H1 (cell line): ENCODE measurements around the gene AOPEP. TPM values are rescaled to one million over a fixed set of nuclear protein-coding genes. Genes with fewer than 3 reads are reported as not detected.

ENCODE experiments used
- CTCF ChIA-PET: fragments of 300-600 bp; sonication (Branson Sonifier 250); formaldehyde crosslinking; loops from one replicate; lab custom pipeline; 2021; ENCODE audit not compliant: partially characterized antibody; lab: Charles Lee
- POLR2A ChIA-PET: fragments of 300-600 bp; sonication (Branson Sonifier 250); formaldehyde crosslinking; loops from one replicate; lab custom pipeline; 2021; ENCODE audit warnings: inconsistent platforms; ENCODE audit not compliant: partially characterized antibody; lab: Charles Lee
- DNase-seq, 2 experiments: peaks; one replicate each; pipeline versions ENCODE4 v3.0.0 to v3.0.0-alpha.2; 2010 to 2022; ENCODE audit warnings: low spot score in 2 of 2, low read depth in 1 of 2, mixed read lengths in 1 of 2
- FAIRE-seq: peaks from 2 replicates; lab custom pipeline; 2011; peaks lifted over from hg19 to GRCh38; lab: Jason Lieb, UNC
- H2AFZ ChIP-seq: 2 replicates; pipeline ENCODE4 v1.8.1; 2012; ENCODE audit warnings: low read length, inconsistent platforms
- H2AK5ac ChIP-seq: 2 replicates; pipeline ENCODE4 v1.6.1; 2013; ENCODE audit warnings: low read depth, low read length
- H2BK120ac ChIP-seq: replicated peaks from 2 replicates; pipeline ENCODE3; 2013; ENCODE audit warnings: low read depth, low read length, inconsistent platforms
- H2BK12ac ChIP-seq: 2 replicates; pipeline ENCODE4 v1.6.1; 2013; ENCODE audit warnings: low read depth, low read length
- H2BK15ac ChIP-seq: 2 replicates; pipeline ENCODE4 v1.6.1; 2013; ENCODE audit warnings: low read length
- H2BK20ac ChIP-seq: 2 replicates; pipeline ENCODE4 v1.6.1; 2013; ENCODE audit warnings: low read length
- H2BK5ac ChIP-seq: 2 replicates; pipeline ENCODE4 v1.6.1; 2013; ENCODE audit warnings: low read depth, low read length
- H3K14ac ChIP-seq: 2 replicates; pipeline ENCODE4 v1.6.1; 2013; ENCODE audit warnings: inconsistent platforms; ENCODE audit not compliant: insufficient read length
- H3K18ac ChIP-seq: 2 replicates; pipeline ENCODE4 v1.6.1; 2013; ENCODE audit warnings: low read length; ENCODE audit errors: extremely low read depth
- H3K23ac ChIP-seq: 2 replicates; pipeline ENCODE4 v1.6.1; 2013; ENCODE audit warnings: inconsistent platforms; ENCODE audit not compliant: insufficient read length
- H3K23me2 ChIP-seq: 2 replicates; pipeline ENCODE4 v1.6.1; 2013; ENCODE audit warnings: low read depth, low read length
- H3K27ac ChIP-seq: 2 replicates; pipeline ENCODE4 v1.6.1; 2011; ENCODE audit warnings: low read depth, low read length, inconsistent platforms
- H3K27me3 ChIP-seq, 4 experiments: replicated peaks in 1 of 4; 1 replicate in 1 of 4; 2 replicates in 3 of 4; pipeline versions ENCODE4 v1.6.1 to v1.8.1; 2011 to 2013; ENCODE audit warnings: low read length in 3 of 4, mild to moderate bottlenecking in 3 of 4, inconsistent platforms in 2 of 4, mixed read lengths in 2 of 4, moderate library complexity in 1 of 4; ENCODE audit not compliant: control insufficient read depth in 3 of 4, insufficient read depth in 3 of 4; ENCODE audit errors: extremely low read depth in 1 of 4
- H3K36me3 ChIP-seq, 4 experiments: 2 replicates each; pipeline versions ENCODE4 v1.6.1 to v1.8.1; 2011 to 2013; ENCODE audit warnings: mild to moderate bottlenecking in 4 of 4, low read length in 3 of 4, moderate library complexity in 2 of 4, control low read depth in 1 of 4, inconsistent platforms in 1 of 4; ENCODE audit not compliant: insufficient read depth in 4 of 4, control insufficient read depth in 2 of 4
- H3K4ac ChIP-seq: replicated peaks from 2 replicates; pipeline ENCODE3; 2013; ENCODE audit warnings: low read length, low read depth, mixed read lengths, inconsistent platforms; ENCODE audit not compliant: insufficient read length
- H3K4me1 ChIP-seq, 4 experiments: replicated peaks in 1 of 4; 1 replicate in 1 of 4; 2 replicates in 3 of 4; pipeline versions ENCODE4 v1.6.1 to v1.8.1; 2011 to 2013; ENCODE audit warnings: low read length in 3 of 4, inconsistent platforms in 2 of 4, mixed read lengths in 1 of 4; ENCODE audit not compliant: insufficient read depth in 4 of 4, control insufficient read depth in 3 of 4
- H3K4me2 ChIP-seq, 2 experiments: 2 replicates each; pipeline versions ENCODE4 v1.6.1 to v1.8.1; 2011 to 2013; ENCODE audit warnings: low read depth in 2 of 2, low read length in 2 of 2, control low read depth in 1 of 2, inconsistent platforms in 1 of 2, mild to moderate bottlenecking in 1 of 2; ENCODE audit not compliant: insufficient read depth in 1 of 2
- H3K4me3 ChIP-seq, 4 experiments: fragments of 200-600, 300-600 bp in 1 of 4; sonication (generic), shearing (Covaris generic), sonication (Bioruptor Twin) in 1 of 4; 2 replicates each; pipeline versions ENCODE4 v1.5.1 to v1.8.1; 2011 to 2016; ENCODE audit warnings: low read length in 4 of 4, low read depth in 3 of 4, control low read depth in 2 of 4, inconsistent platforms in 2 of 4, mild to moderate bottlenecking in 2 of 4, mixed read lengths in 1 of 4, moderate library complexity in 1 of 4; ENCODE audit not compliant: insufficient read depth in 2 of 4; ENCODE audit errors: extremely low read depth in 1 of 4
- H3K56ac ChIP-seq: replicated peaks from 2 replicates; pipeline ENCODE3; 2013; ENCODE audit warnings: low read depth, mild to moderate bottlenecking, mixed read lengths, low read length, inconsistent platforms; ENCODE audit not compliant: insufficient read length
- H3K79me1 ChIP-seq: 2 replicates; pipeline ENCODE4 v1.6.1; 2013; ENCODE audit warnings: low read depth, low read length, control low read depth
- H3K79me2 ChIP-seq, 2 experiments: 2 replicates each; pipeline versions ENCODE4 v1.6.1 to v1.8.1; 2012 to 2013; ENCODE audit warnings: low read length in 2 of 2, mild to moderate bottlenecking in 2 of 2, inconsistent platforms in 1 of 2; ENCODE audit not compliant: insufficient read depth in 2 of 2, control insufficient read depth in 1 of 2
- H3K9ac ChIP-seq, 4 experiments: replicated peaks in 1 of 4; 1 replicate in 1 of 4; 2 replicates in 3 of 4; pipeline versions ENCODE4 v1.6.1 to v1.8.1; 2011 to 2013; ENCODE audit warnings: low read depth in 3 of 4, low read length in 3 of 4, control low read depth in 2 of 4, mild to moderate bottlenecking in 2 of 4, moderate library complexity in 2 of 4, inconsistent platforms in 1 of 4; ENCODE audit errors: extremely low read depth in 1 of 4
- H3K9me3 ChIP-seq, 2 experiments: 2 replicates each; pipeline versions ENCODE4 v1.6.1 to v1.8.1; 2012 to 2013; ENCODE audit warnings: mild to moderate bottlenecking in 2 of 2, moderate library complexity in 2 of 2, control low read depth in 1 of 2, inconsistent platforms in 1 of 2, low read depth in 1 of 2, low read length in 1 of 2, mixed read lengths in 1 of 2; ENCODE audit not compliant: insufficient read depth in 2 of 2
- H4K20me1 ChIP-seq, 2 experiments: replicated peaks in 1 of 2; 2 replicates each; pipeline versions ENCODE3 to v1.8.1; 2011 to 2013; ENCODE audit warnings: inconsistent platforms in 2 of 2, low read length in 2 of 2, mild to moderate bottlenecking in 1 of 2; ENCODE audit not compliant: insufficient read depth in 2 of 2, control insufficient read depth in 1 of 2
- H4K5ac ChIP-seq: 2 replicates; pipeline ENCODE4 v1.6.1; 2013; ENCODE audit warnings: low read length, low read depth, mixed read lengths, inconsistent platforms; ENCODE audit not compliant: insufficient read length
- H4K8ac ChIP-seq: 2 replicates; pipeline ENCODE4 v1.8.0; 2013; ENCODE audit warnings: mild to moderate bottlenecking, moderate library complexity, low read length, inconsistent platforms; ENCODE audit not compliant: insufficient read depth; ENCODE audit errors: extremely low read depth
- H4K91ac ChIP-seq: replicated peaks from 2 replicates; pipeline ENCODE3; 2013; ENCODE audit warnings: low read length, mixed read lengths, inconsistent platforms; ENCODE audit not compliant: insufficient read length
- EZH2 ChIP-seq: fragments of 200-600 bp; sonication (generic); IDR thresholded peaks from 2 replicates; pipeline ENCODE4 v1.7.1; 2012; ENCODE audit warnings: low read depth, mild to moderate bottlenecking, moderate library complexity, low read length, inconsistent platforms; ENCODE audit not compliant: severe bottlenecking
- GABPA ChIP-seq: IDR thresholded peaks from 2 replicates; pipeline ENCODE4 v1.6.1; 2011; ENCODE audit warnings: mild to moderate bottlenecking, low read length, moderate library complexity, borderline replicate concordance; ENCODE audit not compliant: insufficient read depth
- SRF ChIP-seq: IDR thresholded peaks from 2 replicates; pipeline ENCODE4 v1.6.1; 2011; ENCODE audit warnings: mild to moderate bottlenecking, low read depth, low read length, moderate library complexity
- TAF1 ChIP-seq: IDR thresholded peaks from 2 replicates; pipeline ENCODE4 v1.6.1; 2011; ENCODE audit warnings: mild to moderate bottlenecking, low read depth, low read length
- ZNF274 ChIP-seq: IDR thresholded peaks from 2 replicates; pipeline ENCODE4 v1.7.0; 2012; ENCODE audit warnings: low read length, borderline replicate concordance; ENCODE audit errors: extremely low read depth
- polyA plus RNA-seq, 7 experiments: library from polyadenylated mRNA; depleted of rRNA in 3 of 7; stranded (reverse) in 5 of 7; unstranded in 2 of 7; fragments of >200 nt in 5 of 7; fragments of 200-250 nt in 2 of 7; gene quantifications; 1 replicate in 5 of 7; 2 replicates in 1 of 7; 4 replicates in 1 of 7; pipeline versions ENCODE4 v1.2.1 to v1.2.3, GENCODE V29; 2011 to 2013; ENCODE audit warnings: missing spikeins in 2 of 7, mixed read lengths in 2 of 7
- total RNA-seq: library from RNA; stranded (reverse); fragmentation: NEBNext Ultra II Directional; extraction: Animal tissue kit (Norgen Biotek cat#: 25700); gene quantifications from 2 replicates; pipeline ENCODE4 v1.2.1, GENCODE V29; 2021

The AOPEP gene
- total and polyA plus RNA-seq, 2 of the 8 experiments (the other 6 are each of a cell fraction or from before 2014, with no cell fraction given) = 6.1 to 14.3 TPM

GRCh38 chr9:94801681-94802080 is 75.2 kb downstream of the AOPEP start:
- H3K27ac ChIP-seq = no peak overlapping the region
- H3K9ac ChIP-seq = no peak overlapping the region
- H2BK5ac ChIP-seq = no peak overlapping the region
- H3K4me1 ChIP-seq = no peaks in the 10 kb centered on the region
- no peak overlapping the region for H3K18ac ChIP-seq
- H3K79me2 ChIP-seq = no peaks in the 10 kb centered on the region
- H4K5ac ChIP-seq = no peak overlapping the region
- H3K23ac ChIP-seq = no peak overlapping the region
- H2AK5ac ChIP-seq = no peak overlapping the region
- no peak overlapping the region for H2BK120ac ChIP-seq
- ChIA-PET POLR2A (interaction anchor here (0.6 to 1.5 kb wide), 2 partner anchors 9 to 454 kb away, joined by 3 to 5 read pairs; no protein-coding TSS in a partner anchor), CTCF (interaction anchor here (1.0 kb wide), 2 partner anchors 133 to 243 kb away, joined by 3 read pairs; no protein-coding TSS in a partner anchor)
- no peaks in the 10 kb centered on the region for H3K27me3 ChIP-seq
- no peak overlapping the region for H3K4me3 ChIP-seq
- H4K20me1 ChIP-seq = peaks cover 0 to 3% of the 10 kb centered on the region in 2 experiments
- H2AFZ ChIP-seq = no peak overlapping the region
- H3K4me2 ChIP-seq = no peak overlapping the region
- no peak overlapping the region for H4K91ac ChIP-seq
- H3K79me1 ChIP-seq = no peaks in the 10 kb centered on the region; the same call in 1 of the 2 replicates
- no peak overlapping the region for H4K8ac ChIP-seq
- peaks cover 0 to 6% (median 0%) of the 10 kb centered on the region in 4 experiments; a peak in 1 of 8 replicates for H3K36me3 ChIP-seq
- no peak overlapping the region for H2BK20ac ChIP-seq
- TF ChIP-seq EZH2 (no peak), GABPA (no peak), ZNF274 (no peak), SRF (no peak), TAF1 (no peak)
- H3K4ac ChIP-seq = no peak overlapping the region
- no peak overlapping the region for H2BK12ac ChIP-seq
- FAIRE-seq (no peak), DNase-seq (no peak)
- no peak overlapping the region for H3K14ac ChIP-seq
- H3K9me3 ChIP-seq = no peaks in the 10 kb centered on the region
- H3K56ac ChIP-seq = no peak overlapping the region
- H2BK15ac ChIP-seq = no peak overlapping the region
- no peaks in the 10 kb centered on the region for H3K23me2 ChIP-seq
